Mesenchymal stem cell (in vitro differentiated cells and primary cell): ENCODE measurements around the gene NCOA6.

ENCODE experiments used
- DNase-seq: peaks from one replicate; pipeline ENCODE4 v3.0.0-alpha.2; 2013
- H2AFZ ChIP-seq: one replicate; pipeline ENCODE4 v1.6.1; 2013; ENCODE audit warnings: low read depth, mild to moderate bottlenecking, control low read depth, inconsistent platforms, low read length, moderate library complexity
- H2AK5ac ChIP-seq: 2 replicates; pipeline ENCODE4 v1.6.1; 2013; ENCODE audit warnings: low read length, moderate library complexity, mild to moderate bottlenecking, inconsistent platforms; ENCODE audit not compliant: severe bottlenecking
- H2BK120ac ChIP-seq: one replicate; pipeline ENCODE4 v1.6.1; 2013; ENCODE audit warnings: low read depth, mild to moderate bottlenecking, inconsistent platforms, low read length, moderate library complexity
- H2BK12ac ChIP-seq, 2 experiments: one replicate each; pipeline ENCODE4 v1.6.1; 2013; ENCODE audit warnings: inconsistent platforms in 2 of 2, low read length in 2 of 2, mild to moderate bottlenecking in 2 of 2, moderate library complexity in 2 of 2, control low read depth in 1 of 2
- H2BK15ac ChIP-seq: one replicate; pipeline ENCODE4 v1.6.1; 2013; ENCODE audit warnings: mild to moderate bottlenecking, low read depth, inconsistent platforms; ENCODE audit not compliant: poor library complexity, severe bottlenecking
- H2BK5ac ChIP-seq: 2 replicates; pipeline ENCODE4 v1.6.1; 2013; ENCODE audit warnings: low read depth, mild to moderate bottlenecking, low read length, control low read depth, inconsistent platforms; ENCODE audit not compliant: poor library complexity, severe bottlenecking
- H3K14ac ChIP-seq, 2 experiments: one replicate each; pipeline ENCODE4 v1.6.1; 2013; ENCODE audit warnings: inconsistent platforms in 2 of 2, low read length in 2 of 2, control low read depth in 1 of 2, mild to moderate bottlenecking in 1 of 2, moderate library complexity in 1 of 2
- H3K18ac ChIP-seq, 2 experiments: one replicate each; pipeline ENCODE4 v1.6.1; 2013; ENCODE audit warnings: inconsistent platforms in 2 of 2, low read length in 2 of 2, control low read depth in 1 of 2, low read depth in 1 of 2, mild to moderate bottlenecking in 1 of 2
- H3K23ac ChIP-seq, 2 experiments: one replicate each; pipeline ENCODE4 v1.6.1; 2013; ENCODE audit warnings: inconsistent platforms in 2 of 2, low read length in 2 of 2, mild to moderate bottlenecking in 2 of 2, moderate library complexity in 2 of 2, control low read depth in 1 of 2
- H3K27ac ChIP-seq: 2 replicates; pipeline ENCODE4 v1.5.1; 2013; ENCODE audit warnings: mild to moderate bottlenecking, moderate library complexity, low read length, control low read depth, inconsistent platforms; ENCODE audit not compliant: poor library complexity, severe bottlenecking
- H3K27me3 ChIP-seq, 2 experiments: 2 replicates each; pipeline versions ENCODE4 v1.6.1 to v1.7.0; 2013; ENCODE audit warnings: low read length in 2 of 2, mild to moderate bottlenecking in 2 of 2, moderate library complexity in 2 of 2, control low read depth in 1 of 2, inconsistent platforms in 1 of 2; ENCODE audit not compliant: control insufficient read depth in 1 of 2, insufficient read depth in 1 of 2
- H3K36me3 ChIP-seq, 2 experiments: 2 replicates each; pipeline versions ENCODE4 v1.6.1 to v1.7.0; 2013; ENCODE audit warnings: low read length in 2 of 2, control low read depth in 1 of 2, inconsistent platforms in 1 of 2, low read depth in 1 of 2, mild to moderate bottlenecking in 1 of 2; ENCODE audit not compliant: insufficient read depth in 2 of 2, control insufficient read depth in 1 of 2
- H3K4ac ChIP-seq, 2 experiments: one replicate each; pipeline ENCODE4 v1.6.1; 2013; ENCODE audit warnings: inconsistent platforms in 2 of 2, low read length in 2 of 2, mild to moderate bottlenecking in 2 of 2, moderate library complexity in 2 of 2, control low read depth in 1 of 2, low read depth in 1 of 2
- H3K4me1 ChIP-seq: 2 replicates; pipeline ENCODE4 v1.6.1; 2013; ENCODE audit warnings: low read depth, low read length, control low read depth; ENCODE audit not compliant: control insufficient read depth, insufficient read depth
- H3K4me2 ChIP-seq: 2 replicates; pipeline ENCODE4 v1.6.1; 2013; ENCODE audit warnings: low read length, mild to moderate bottlenecking, inconsistent platforms; ENCODE audit not compliant: poor library complexity, severe bottlenecking
- H3K4me3 ChIP-seq, 2 experiments: 2 replicates each; pipeline versions ENCODE4 v1.5.1 to v1.7.0; 2013; ENCODE audit warnings: low read length in 2 of 2, mild to moderate bottlenecking in 2 of 2, control low read depth in 1 of 2, low read depth in 1 of 2; ENCODE audit not compliant: insufficient read depth in 1 of 2
- H3K79me1 ChIP-seq: replicated peaks from 2 replicates; pipeline ENCODE4 v1.6.1; 2013; ENCODE audit warnings: mild to moderate bottlenecking, control low read depth, low read length, inconsistent platforms; ENCODE audit not compliant: poor library complexity, severe bottlenecking
- H3K9ac ChIP-seq: 2 replicates; pipeline ENCODE4 v1.7.0; 2013; ENCODE audit warnings: mild to moderate bottlenecking, low read length, moderate library complexity
- H3K9me3 ChIP-seq: 2 replicates; pipeline ENCODE4 v1.7.0; 2013; ENCODE audit warnings: mild to moderate bottlenecking, low read length; ENCODE audit not compliant: control insufficient read depth
- H4K8ac ChIP-seq: one replicate; pipeline ENCODE4 v1.6.1; 2013; ENCODE audit warnings: inconsistent platforms, mild to moderate bottlenecking, low read length, moderate library complexity
- H4K91ac ChIP-seq: one replicate; pipeline ENCODE4 v1.6.1; 2013; ENCODE audit warnings: mild to moderate bottlenecking, low read length, inconsistent platforms
- WGBS: methylation state at CpG from one replicate; pipeline ENCODE4 v1.1.7; 2013; ENCODE audit warnings: mixed read lengths; 5-methylcytosine and 5-hydroxymethylcytosine counted together

Gene NCOA6

DNA sequence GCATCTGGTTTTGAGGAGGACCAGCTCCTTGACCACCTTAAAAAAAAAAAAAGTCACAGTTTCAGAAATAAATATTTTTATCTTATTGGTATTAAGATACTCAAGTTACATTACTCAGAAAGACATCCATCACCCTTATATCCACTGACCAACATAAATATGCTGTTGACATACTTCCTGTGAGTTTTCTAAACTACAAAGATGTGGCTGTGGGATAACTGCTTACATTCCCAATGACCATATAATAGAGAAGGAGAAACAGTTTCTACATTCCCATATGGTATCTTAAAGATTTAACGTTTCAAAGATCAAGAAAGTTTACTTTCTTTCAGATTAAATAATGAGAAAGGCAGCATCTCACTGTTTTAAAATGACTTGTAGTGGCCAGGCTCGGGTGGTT, 75.0 kb downstream of the NCOA6 start:
- no peak overlapping the region for H3K27ac ChIP-seq
- no peak overlapping the region for H3K4me2 ChIP-seq
- no peak overlapping the region for H3K18ac ChIP-seq
- WGBS = 94% methylated on average over 1 of the region's 2 CpGs
- no peak for DNase-seq
- H2BK12ac ChIP-seq = no peak overlapping the region
- H2BK15ac ChIP-seq = no peak overlapping the region
- no peaks in the 10 kb centered on the region for H3K4me1 ChIP-seq
- H2AK5ac ChIP-seq = no peak overlapping the region
- no peak overlapping the region for H4K91ac ChIP-seq
- H3K4ac ChIP-seq = no peak overlapping the region
- no peak overlapping the region for H2AFZ ChIP-seq
- no peaks in the 10 kb centered on the region for H3K27me3 ChIP-seq
- no peak overlapping the region for H3K23ac ChIP-seq
- peaks cover 24 to 80% of the 10 kb centered on the region in 2 experiments for H3K36me3 ChIP-seq
- no peak overlapping the region for H4K8ac ChIP-seq
- no peak overlapping the region for H3K9ac ChIP-seq
- no peaks in the 10 kb centered on the region for H3K9me3 ChIP-seq
- H3K4me3 ChIP-seq = no peak overlapping the region
- H3K79me1 ChIP-seq = peaks cover 15% of the 10 kb centered on the region
- H2BK120ac ChIP-seq = no peak overlapping the region
- H3K14ac ChIP-seq = no peak overlapping the region
- H2BK5ac ChIP-seq = no peak overlapping the region

DNA sequence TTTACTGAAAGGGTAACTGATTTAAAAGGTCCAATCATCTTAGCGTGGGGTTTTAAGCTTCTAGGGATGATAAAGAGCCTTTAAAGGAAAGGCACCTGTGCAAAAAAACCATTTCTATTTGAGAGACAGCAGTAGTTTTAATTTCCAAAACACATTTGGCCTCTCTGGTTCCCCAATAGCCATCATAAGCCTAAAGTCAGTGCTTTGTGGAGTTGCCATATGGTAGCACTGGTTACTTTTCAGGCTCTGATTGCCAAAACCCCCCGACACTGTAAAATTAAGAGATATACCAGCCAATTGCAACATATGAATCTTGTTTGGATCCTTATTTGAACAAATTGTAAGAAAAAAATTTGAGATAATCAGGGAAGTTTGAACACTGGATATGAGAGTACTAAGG, 76.7 kb downstream of the NCOA6 start:
- no peak overlapping the region for H3K4me3 ChIP-seq
- WGBS = 100% methylated on average over 1 of the region's 2 CpGs
- H2AK5ac ChIP-seq = no peak overlapping the region

DNA sequence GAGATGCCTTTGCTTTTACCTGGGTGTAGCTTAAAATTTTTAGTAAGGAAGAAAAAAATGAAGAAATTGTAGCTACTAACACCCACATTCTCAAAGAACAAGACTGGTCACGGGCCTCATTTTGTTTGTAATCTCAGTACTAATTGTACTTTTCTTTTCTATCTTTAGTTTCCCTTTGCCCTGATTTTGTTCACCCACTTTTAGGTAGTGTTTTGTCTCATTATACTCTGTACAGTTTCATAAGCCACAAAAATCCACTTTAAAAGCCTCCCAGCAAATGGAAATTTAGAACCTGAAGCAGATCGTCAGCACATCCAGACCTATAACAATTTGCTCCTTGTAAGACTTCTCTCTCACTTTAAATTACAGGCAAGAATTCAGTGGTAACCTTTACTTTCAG, 78.0 kb downstream of the NCOA6 start:
- Histone ChIP-seq H4K91ac (no peak overlapping the region), H3K27me3 (no peaks in the 10 kb centered on the region), H2AK5ac (no peak overlapping the region), H2BK120ac (no peak overlapping the region), H3K14ac (no peak overlapping the region), H3K9me3 (no peaks in the 10 kb centered on the region), H3K4me1 (no peaks in the 10 kb centered on the region), H3K9ac (no peak overlapping the region), H3K4me2 (no peak overlapping the region), H3K23ac (no peak overlapping the region), H2BK15ac (no peak overlapping the region), H2BK5ac (no peak overlapping the region), H3K36me3 (peaks cover 25 to 94% of the 10 kb centered on the region in 2 experiments), H3K4me3 (no peak overlapping the region), H3K4ac (no peak overlapping the region), H2AFZ (no peak overlapping the region), H3K18ac (no peak overlapping the region), H3K79me1 (peaks cover 13% of the 10 kb centered on the region), H2BK12ac (no peak overlapping the region), H4K8ac (no peak overlapping the region), H3K27ac (no peak overlapping the region)
- DNase-seq = no peak
- WGBS = no CpG with 5 or more reads among the region's 2 CpGs

More for the DNA sequence above, 76.7 kb downstream of the NCOA6 start:
- H3K9me3 ChIP-seq = no peaks in the 10 kb centered on the region
- no peak overlapping the region for H3K18ac ChIP-seq
- H3K9ac ChIP-seq = no peak overlapping the region
- H3K23ac ChIP-seq = no peak overlapping the region
- H3K27ac ChIP-seq = no peak overlapping the region
- H3K14ac ChIP-seq = no peak overlapping the region
- H2BK12ac ChIP-seq = no peak overlapping the region
- no peak overlapping the region for H3K4ac ChIP-seq
- no peak overlapping the region for H2BK120ac ChIP-seq
- no peak overlapping the region for H4K91ac ChIP-seq
- H3K79me1 ChIP-seq = peaks cover 15% of the 10 kb centered on the region
- H3K36me3 ChIP-seq = peaks cover 21 to 83% of the 10 kb centered on the region in 2 experiments
- no peaks in the 10 kb centered on the region for H3K4me1 ChIP-seq
- no peak overlapping the region for H4K8ac ChIP-seq
- no peak for DNase-seq
- no peak overlapping the region for H2BK15ac ChIP-seq
- H3K4me2 ChIP-seq = no peak overlapping the region
- H2AFZ ChIP-seq = no peak overlapping the region
- no peaks in the 10 kb centered on the region for H3K27me3 ChIP-seq
- no peak overlapping the region for H2BK5ac ChIP-seq

- H3K79me1 ChIP-seq = peaks cover 12% of the 10 kb centered on the region
- H3K4me1 ChIP-seq = no peaks in the 10 kb centered on the region
- H2AK5ac ChIP-seq = no peak overlapping the region
- H3K27ac ChIP-seq = no peak overlapping the region
- H3K27me3 ChIP-seq = no peaks in the 10 kb centered on the region
- H2BK120ac ChIP-seq = no peak overlapping the region
- H4K8ac ChIP-seq = no peak overlapping the region
- no peak overlapping the region for H4K91ac ChIP-seq
- H3K36me3 ChIP-seq = peaks cover 32 to 96% of the 10 kb centered on the region in 2 experiments
- no peak overlapping the region for H3K23ac ChIP-seq
- no peak overlapping the region for H3K14ac ChIP-seq
- no peak overlapping the region for H2AFZ ChIP-seq
- H2BK12ac ChIP-seq = no peak overlapping the region
- H3K9ac ChIP-seq = no peak overlapping the region
- H3K9me3 ChIP-seq = no peaks in the 10 kb centered on the region
- H2BK15ac ChIP-seq = no peak overlapping the region
- H3K4me3 ChIP-seq = no peak overlapping the region
- no peak overlapping the region for H3K18ac ChIP-seq
- no peak overlapping the region for H2BK5ac ChIP-seq
- no peak overlapping the region for H3K4me2 ChIP-seq
- DNase-seq = no peak
- no peak overlapping the region for H3K4ac ChIP-seq
- WGBS = 96% methylated on average over 2 of the region's 3 CpGs
These were observed 78.8 kb downstream of the NCOA6 start for GRCh38 chr20:34746674-34747073.
